Measurements from ENCODE around the gene GJA1.

DNA sequence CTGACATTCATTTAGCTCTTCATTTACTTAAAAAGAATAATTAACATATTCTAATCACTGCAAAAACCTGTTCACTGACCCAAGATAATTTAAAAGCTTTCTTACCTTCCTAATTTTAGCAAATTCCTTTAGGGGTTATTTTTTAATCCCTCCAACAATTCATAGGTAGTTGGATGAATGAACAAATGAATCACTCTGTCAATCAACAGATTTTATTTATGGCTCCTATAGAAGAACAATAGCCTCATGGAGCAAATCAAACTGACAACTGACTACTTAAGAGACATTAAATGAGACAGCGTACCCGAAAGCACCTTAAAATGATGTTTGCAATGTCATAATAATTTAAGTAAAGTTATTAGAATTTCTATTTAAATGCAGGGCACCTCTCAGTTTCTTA is 31.5 kb upstream of the GJA1 start:
- TF ChIP-seq, protein P1, sequence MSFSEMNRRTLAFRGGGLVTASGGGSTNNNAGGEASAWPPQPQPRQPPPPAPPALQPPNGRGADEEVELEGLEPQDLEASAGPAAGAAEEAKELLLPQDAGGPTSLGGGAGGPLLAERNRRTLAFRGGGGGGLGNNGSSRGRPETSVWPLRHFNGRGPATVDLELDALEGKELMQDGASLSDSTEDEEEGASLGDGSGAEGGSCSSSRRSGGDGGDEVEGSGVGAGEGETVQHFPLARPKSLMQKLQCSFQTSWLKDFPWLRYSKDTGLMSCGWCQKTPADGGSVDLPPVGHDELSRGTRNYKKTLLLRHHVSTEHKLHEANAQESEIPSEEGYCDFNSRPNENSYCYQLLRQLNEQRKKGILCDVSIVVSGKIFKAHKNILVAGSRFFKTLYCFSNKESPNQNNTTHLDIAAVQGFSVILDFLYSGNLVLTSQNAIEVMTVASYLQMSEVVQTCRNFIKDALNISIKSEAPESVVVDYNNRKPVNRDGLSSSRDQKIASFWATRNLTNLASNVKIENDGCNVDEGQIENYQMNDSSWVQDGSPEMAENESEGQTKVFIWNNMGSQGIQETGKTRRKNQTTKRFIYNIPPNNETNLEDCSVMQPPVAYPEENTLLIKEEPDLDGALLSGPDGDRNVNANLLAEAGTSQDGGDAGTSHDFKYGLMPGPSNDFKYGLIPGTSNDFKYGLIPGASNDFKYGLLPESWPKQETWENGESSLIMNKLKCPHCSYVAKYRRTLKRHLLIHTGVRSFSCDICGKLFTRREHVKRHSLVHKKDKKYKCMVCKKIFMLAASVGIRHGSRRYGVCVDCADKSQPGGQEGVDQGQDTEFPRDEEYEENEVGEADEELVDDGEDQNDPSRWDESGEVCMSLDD (CRISPR knock-in tag; IDR thresholded peaks at IDR 0.05; ENCODE audit: borderline replicate concordance): no peak
- TF ChIP-seq, protein P2, sequence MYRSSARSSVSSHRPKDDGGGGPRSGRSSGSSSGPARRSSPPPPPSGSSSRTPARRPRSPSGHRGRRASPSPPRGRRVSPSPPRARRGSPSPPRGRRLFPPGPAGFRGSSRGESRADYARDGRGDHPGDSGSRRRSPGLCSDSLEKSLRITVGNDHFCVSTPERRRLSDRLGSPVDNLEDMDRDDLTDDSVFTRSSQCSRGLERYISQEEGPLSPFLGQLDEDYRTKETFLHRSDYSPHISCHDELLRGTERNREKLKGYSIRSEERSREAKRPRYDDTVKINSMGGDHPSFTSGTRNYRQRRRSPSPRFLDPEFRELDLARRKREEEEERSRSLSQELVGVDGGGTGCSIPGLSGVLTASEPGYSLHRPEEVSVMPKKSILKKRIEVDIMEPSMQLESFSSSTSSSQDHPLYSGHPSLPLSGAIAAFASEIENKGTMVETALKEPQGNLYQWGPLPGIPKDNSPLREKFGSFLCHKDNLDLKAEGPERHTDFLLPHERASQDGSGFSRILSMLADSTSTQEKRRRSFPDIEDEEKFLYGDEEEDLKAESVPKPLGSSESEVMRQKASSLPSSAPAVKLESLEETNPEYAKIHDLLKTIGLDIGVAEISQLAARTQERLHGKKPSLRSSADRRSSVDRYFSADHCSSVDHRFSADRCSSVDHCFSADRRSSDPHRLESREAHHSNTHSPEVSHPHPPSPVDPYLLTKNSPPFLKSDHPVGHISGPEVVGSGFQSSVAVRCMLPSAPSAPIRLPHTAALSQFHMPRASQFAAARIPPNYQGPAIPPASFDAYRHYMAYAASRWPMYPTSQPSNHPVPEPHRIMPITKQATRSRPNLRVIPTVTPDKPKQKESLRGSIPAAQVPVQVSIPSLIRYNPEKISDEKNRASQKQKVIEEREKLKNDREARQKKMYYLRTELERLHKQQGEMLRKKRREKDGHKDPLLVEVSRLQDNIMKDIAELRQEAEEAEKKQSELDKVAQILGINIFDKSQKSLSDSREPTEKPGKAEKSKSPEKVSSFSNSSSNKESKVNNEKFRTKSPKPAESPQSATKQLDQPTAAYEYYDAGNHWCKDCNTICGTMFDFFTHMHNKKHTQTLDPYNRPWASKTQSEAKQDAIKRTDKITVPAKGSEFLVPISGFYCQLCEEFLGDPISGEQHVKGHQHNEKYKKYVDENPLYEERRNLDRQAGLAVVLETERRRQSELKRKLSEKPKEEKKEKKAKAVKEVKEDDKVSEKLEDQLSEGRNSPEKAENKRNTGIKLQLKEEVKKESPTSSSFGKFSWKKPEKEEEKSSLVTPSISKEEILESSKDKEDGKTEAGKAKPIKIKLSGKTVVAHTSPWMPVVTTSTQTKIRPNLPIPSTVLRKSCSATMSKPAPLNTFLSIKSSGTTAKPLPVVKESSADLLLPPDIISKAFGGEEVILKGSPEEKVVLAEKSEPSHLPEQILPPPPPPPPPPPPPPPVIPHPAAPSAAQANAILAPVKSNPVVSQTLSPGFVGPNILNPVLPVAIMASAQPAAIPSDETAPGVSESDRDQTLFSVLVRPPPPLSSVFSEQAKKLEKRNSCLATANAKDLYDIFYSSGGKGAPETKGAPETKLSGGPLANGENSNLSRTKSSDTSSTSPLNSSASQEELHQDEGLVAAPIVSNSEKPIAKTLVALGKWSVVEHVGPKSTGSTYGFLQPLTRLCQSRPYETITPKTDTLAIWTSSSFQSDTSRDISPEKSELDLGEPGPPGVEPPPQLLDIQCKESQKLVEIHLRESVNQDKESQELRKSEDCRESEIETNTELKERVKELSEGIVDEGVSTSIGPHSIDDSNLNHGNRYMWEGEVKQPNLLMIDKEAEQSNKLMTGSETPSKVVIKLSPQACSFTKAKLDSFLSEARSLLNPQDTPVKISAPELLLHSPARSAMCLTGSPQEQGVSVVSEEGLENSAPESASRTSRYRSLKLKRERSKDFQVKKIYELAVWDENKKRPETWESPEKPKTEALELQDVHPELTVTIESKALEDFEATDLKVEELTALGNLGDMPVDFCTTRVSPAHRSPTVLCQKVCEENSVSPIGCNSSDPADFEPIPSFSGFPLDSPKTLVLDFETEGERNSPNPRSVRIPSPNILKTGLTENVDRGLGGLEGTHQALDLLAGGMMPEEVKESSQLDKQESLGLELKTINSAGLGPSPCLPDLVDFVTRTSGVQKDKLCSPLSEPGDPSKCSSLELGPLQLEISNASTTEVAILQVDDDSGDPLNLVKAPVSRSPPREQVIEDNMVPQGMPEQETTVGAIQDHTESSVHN (CRISPR knock-in tag; IDR thresholded peaks at IDR 0.05): no peak
- TF ChIP-seq, protein P3, sequence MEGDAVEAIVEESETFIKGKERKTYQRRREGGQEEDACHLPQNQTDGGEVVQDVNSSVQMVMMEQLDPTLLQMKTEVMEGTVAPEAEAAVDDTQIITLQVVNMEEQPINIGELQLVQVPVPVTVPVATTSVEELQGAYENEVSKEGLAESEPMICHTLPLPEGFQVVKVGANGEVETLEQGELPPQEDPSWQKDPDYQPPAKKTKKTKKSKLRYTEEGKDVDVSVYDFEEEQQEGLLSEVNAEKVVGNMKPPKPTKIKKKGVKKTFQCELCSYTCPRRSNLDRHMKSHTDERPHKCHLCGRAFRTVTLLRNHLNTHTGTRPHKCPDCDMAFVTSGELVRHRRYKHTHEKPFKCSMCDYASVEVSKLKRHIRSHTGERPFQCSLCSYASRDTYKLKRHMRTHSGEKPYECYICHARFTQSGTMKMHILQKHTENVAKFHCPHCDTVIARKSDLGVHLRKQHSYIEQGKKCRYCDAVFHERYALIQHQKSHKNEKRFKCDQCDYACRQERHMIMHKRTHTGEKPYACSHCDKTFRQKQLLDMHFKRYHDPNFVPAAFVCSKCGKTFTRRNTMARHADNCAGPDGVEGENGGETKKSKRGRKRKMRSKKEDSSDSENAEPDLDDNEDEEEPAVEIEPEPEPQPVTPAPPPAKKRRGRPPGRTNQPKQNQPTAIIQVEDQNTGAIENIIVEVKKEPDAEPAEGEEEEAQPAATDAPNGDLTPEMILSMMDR (CRISPR knock-in tag; IDR thresholded peaks at IDR 0.05): no peak
- TF ChIP-seq, protein P4, sequence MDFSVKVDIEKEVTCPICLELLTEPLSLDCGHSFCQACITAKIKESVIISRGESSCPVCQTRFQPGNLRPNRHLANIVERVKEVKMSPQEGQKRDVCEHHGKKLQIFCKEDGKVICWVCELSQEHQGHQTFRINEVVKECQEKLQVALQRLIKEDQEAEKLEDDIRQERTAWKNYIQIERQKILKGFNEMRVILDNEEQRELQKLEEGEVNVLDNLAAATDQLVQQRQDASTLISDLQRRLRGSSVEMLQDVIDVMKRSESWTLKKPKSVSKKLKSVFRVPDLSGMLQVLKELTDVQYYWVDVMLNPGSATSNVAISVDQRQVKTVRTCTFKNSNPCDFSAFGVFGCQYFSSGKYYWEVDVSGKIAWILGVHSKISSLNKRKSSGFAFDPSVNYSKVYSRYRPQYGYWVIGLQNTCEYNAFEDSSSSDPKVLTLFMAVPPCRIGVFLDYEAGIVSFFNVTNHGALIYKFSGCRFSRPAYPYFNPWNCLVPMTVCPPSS (IDR thresholded peaks at IDR 0.05): no peak
- TF ChIP-seq ZNF546 (CRISPR knock-in tag; conservative IDR thresholded peaks at IDR 0.05) (no peak), KLF15 (CRISPR knock-in tag; IDR thresholded peaks at IDR 0.05; ENCODE audit: borderline replicate concordance) (no peak), POLR2A (IDR thresholded peaks at IDR 0.05; ENCODE audit: insufficient read depth in 1 of 2, low read depth in 2 of 2, low read length in 2 of 2) (no peak), NFRKB (IDR thresholded peaks at IDR 0.05) (no peak), EZH2 (conservative IDR thresholded peaks at IDR 0.05; ENCODE audit: low read depth, low read length) (no peak), ZC3H4 (CRISPR knock-in tag; IDR thresholded peaks at IDR 0.05; ENCODE audit: borderline replicate concordance) (no peak)
- TF ChIP-seq, protein P5, sequence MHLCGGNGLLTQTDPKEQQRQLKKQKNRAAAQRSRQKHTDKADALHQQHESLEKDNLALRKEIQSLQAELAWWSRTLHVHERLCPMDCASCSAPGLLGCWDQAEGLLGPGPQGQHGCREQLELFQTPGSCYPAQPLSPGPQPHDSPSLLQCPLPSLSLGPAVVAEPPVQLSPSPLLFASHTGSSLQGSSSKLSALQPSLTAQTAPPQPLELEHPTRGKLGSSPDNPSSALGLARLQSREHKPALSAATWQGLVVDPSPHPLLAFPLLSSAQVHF (CRISPR knock-in tag; IDR thresholded peaks at IDR 0.05): no peak
- TF ChIP-seq, protein P6, sequence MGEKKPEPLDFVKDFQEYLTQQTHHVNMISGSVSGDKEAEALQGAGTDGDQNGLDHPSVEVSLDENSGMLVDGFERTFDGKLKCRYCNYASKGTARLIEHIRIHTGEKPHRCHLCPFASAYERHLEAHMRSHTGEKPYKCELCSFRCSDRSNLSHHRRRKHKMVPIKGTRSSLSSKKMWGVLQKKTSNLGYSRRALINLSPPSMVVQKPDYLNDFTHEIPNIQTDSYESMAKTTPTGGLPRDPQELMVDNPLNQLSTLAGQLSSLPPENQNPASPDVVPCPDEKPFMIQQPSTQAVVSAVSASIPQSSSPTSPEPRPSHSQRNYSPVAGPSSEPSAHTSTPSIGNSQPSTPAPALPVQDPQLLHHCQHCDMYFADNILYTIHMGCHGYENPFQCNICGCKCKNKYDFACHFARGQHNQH (CRISPR knock-in tag; IDR thresholded peaks at IDR 0.05): no peak
- TF ChIP-seq, protein P7, sequence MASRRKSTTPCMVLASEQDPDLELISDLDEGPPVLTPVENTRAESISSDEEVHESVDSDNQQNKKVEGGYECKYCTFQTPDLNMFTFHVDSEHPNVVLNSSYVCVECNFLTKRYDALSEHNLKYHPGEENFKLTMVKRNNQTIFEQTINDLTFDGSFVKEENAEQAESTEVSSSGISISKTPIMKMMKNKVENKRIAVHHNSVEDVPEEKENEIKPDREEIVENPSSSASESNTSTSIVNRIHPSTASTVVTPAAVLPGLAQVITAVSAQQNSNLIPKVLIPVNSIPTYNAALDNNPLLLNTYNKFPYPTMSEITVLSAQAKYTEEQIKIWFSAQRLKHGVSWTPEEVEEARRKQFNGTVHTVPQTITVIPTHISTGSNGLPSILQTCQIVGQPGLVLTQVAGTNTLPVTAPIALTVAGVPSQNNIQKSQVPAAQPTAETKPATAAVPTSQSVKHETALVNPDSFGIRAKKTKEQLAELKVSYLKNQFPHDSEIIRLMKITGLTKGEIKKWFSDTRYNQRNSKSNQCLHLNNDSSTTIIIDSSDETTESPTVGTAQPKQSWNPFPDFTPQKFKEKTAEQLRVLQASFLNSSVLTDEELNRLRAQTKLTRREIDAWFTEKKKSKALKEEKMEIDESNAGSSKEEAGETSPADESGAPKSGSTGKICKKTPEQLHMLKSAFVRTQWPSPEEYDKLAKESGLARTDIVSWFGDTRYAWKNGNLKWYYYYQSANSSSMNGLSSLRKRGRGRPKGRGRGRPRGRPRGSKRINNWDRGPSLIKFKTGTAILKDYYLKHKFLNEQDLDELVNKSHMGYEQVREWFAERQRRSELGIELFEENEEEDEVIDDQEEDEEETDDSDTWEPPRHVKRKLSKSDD (CRISPR knock-in tag; IDR thresholded peaks at IDR 0.05; ENCODE audit: low read depth): no peak
